Liver (tissue), 9 donors: ENCODE data around the gene HOXD11. TPM values are rescaled to one million over a fixed set of nuclear protein-coding genes. Genes with fewer than 3 reads are reported as not detected.

Experiments used
- DNase-seq: peaks from one replicate; pipeline ENCODE4 v3.0.0-alpha.2; 2017; ENCODE audit warnings: low spot score
- H3K27ac ChIP-seq, 2 donors: one replicate each; pipeline ENCODE4 v1.7.0; 2013; ENCODE audit warnings: inconsistent platforms in 2 of 2, low read length in 2 of 2, control low read depth in 1 of 2, low read depth in 1 of 2, mild to moderate bottlenecking in 1 of 2
- H3K27me3 ChIP-seq, 4 donors: one replicate each; pipeline versions ENCODE4 v1.6.1 to v1.7.0; 2013; ENCODE audit warnings: low read length in 3 of 4, inconsistent platforms in 1 of 4, mild to moderate bottlenecking in 1 of 4, moderate library complexity in 1 of 4; ENCODE audit not compliant: control insufficient read depth in 4 of 4, insufficient read depth in 4 of 4
- H3K36me3 ChIP-seq, 4 donors: one replicate each; pipeline versions ENCODE4 v1.6.1 to v1.7.0; 2013; ENCODE audit warnings: low read length in 3 of 4, mild to moderate bottlenecking in 3 of 4, low read depth in 1 of 4, moderate library complexity in 1 of 4; ENCODE audit not compliant: control insufficient read depth in 4 of 4, insufficient read depth in 3 of 4
- H3K4me1 ChIP-seq, 4 donors: one replicate each; pipeline versions ENCODE4 v1.6.1 to v1.7.0; 2013; ENCODE audit warnings: low read length in 3 of 4, mild to moderate bottlenecking in 3 of 4, moderate library complexity in 1 of 4; ENCODE audit not compliant: control insufficient read depth in 4 of 4, insufficient read depth in 4 of 4
- H3K4me3 ChIP-seq, 3 donors: one replicate each; pipeline versions ENCODE4 v1.6.1 to v1.7.0; 2013; ENCODE audit warnings: low read length in 3 of 3, control low read depth in 1 of 3, low read depth in 1 of 3, mild to moderate bottlenecking in 1 of 3
- H3K9ac ChIP-seq, 2 donors: one replicate each; pipeline ENCODE4 v1.7.0; 2013; ENCODE audit warnings: low read length in 2 of 2, mild to moderate bottlenecking in 2 of 2, moderate library complexity in 2 of 2, control low read depth in 1 of 2, low read depth in 1 of 2
- H3K9me3 ChIP-seq, 4 donors: one replicate each; pipeline versions ENCODE4 v1.6.1 to v1.7.0; 2013; ENCODE audit warnings: low read length in 3 of 4; ENCODE audit not compliant: control insufficient read depth in 4 of 4
- EGR1 ChIP-seq, 2 donors: IDR thresholded peaks; 2 replicates each; pipeline ENCODE4 v1.6.1; 2016 to 2018; ENCODE audit warnings: antibody characterized with exemption in 2 of 2, low read depth in 2 of 2
- FOXA1 ChIP-seq: IDR thresholded peaks from 2 replicates; pipeline ENCODE4 v1.6.1; 2016; ENCODE audit warnings: antibody characterized with exemption
- FOXA2 ChIP-seq: IDR thresholded peaks from 2 replicates; pipeline ENCODE4 v1.6.1; 2016; ENCODE audit warnings: antibody characterized with exemption
- GABPA ChIP-seq, 2 donors: IDR thresholded peaks in 1 of 2; conservative IDR thresholded peaks in 1 of 2; 2 replicates each; pipeline ENCODE4 v1.6.1; 2016; ENCODE audit warnings: antibody characterized with exemption in 2 of 2, mild to moderate bottlenecking in 1 of 2, moderate library complexity in 1 of 2
- HNF4A ChIP-seq, 2 donors: conservative IDR thresholded peaks; 2 replicates each; pipeline ENCODE4 v1.6.1; 2016; ENCODE audit warnings: antibody characterized with exemption in 2 of 2, mild to moderate bottlenecking in 2 of 2
- HNF4G ChIP-seq: IDR thresholded peaks from 2 replicates; pipeline ENCODE4 v1.6.1; 2016; ENCODE audit warnings: antibody characterized with exemption
- JUND ChIP-seq, 2 donors: IDR thresholded peaks; 2 replicates each; pipeline ENCODE4 v1.6.1; 2016; ENCODE audit warnings: antibody characterized with exemption in 2 of 2
- NR2F2 ChIP-seq: IDR thresholded peaks from 2 replicates; pipeline ENCODE4 v1.6.1; 2016; ENCODE audit warnings: antibody characterized with exemption
- RAD21 ChIP-seq, 2 donors: IDR thresholded peaks; 2 replicates each; pipeline ENCODE4 v1.6.1; 2016; ENCODE audit warnings: antibody characterized with exemption in 2 of 2, mild to moderate bottlenecking in 2 of 2
- RXRA ChIP-seq, 2 donors: IDR thresholded peaks; 2 replicates each; pipeline ENCODE4 v1.6.1; 2017 to 2018; ENCODE audit warnings: antibody characterized with exemption in 2 of 2, mild to moderate bottlenecking in 1 of 2
- SP1 ChIP-seq: IDR thresholded peaks from 2 replicates; pipeline ENCODE4 v1.6.1; 2018; ENCODE audit warnings: antibody characterized with exemption, mild to moderate bottlenecking
- TAF1 ChIP-seq: conservative IDR thresholded peaks from 2 replicates; pipeline ENCODE4 v1.6.1; 2016; ENCODE audit warnings: antibody characterized with exemption, mild to moderate bottlenecking
- YY1 ChIP-seq: IDR thresholded peaks from 2 replicates; pipeline ENCODE4 v1.6.1; 2016; ENCODE audit warnings: antibody characterized with exemption, mild to moderate bottlenecking
- WGBS: extraction: QIAGEN DNeasy Blood & Tissue Kit; methylation state at CpG from one replicate; pipeline ENCODE4 v1.1.7; 2013; 5-methylcytosine and 5-hydroxymethylcytosine counted together
- polyA plus RNA-seq, 2 donors: library from polyadenylated mRNA; stranded (reverse) in 1 of 2; unstranded in 1 of 2; fragments of 200-250 nt in 1 of 2; fragments of >200 nt in 1 of 2; fragmentation: Nextera tagmentation in 1 of 2; extraction: Ambion mirVana in 1 of 2; gene quantifications; one replicate each; pipeline versions ENCODE4 v1.2.1 to v1.2.3, GENCODE V29; 2013 to 2015
- total RNA-seq, 2 donors: library from RNA; depleted of rRNA; stranded (reverse); fragments of >200 nt; gene quantifications; one replicate each; pipeline ENCODE4 v1.2.3, GENCODE V29; 2014
- TF ChIP-seq, protein P1 (sequence below): IDR thresholded peaks from 2 replicates; pipeline ENCODE4 v1.6.1; 2016; ENCODE audit warnings: antibody characterized with exemption, mild to moderate bottlenecking
- TF ChIP-seq, protein P2 (sequence below): IDR thresholded peaks from 2 replicates; pipeline ENCODE4 v1.6.1; 2016; ENCODE audit warnings: antibody characterized with exemption
- TF ChIP-seq, protein P3 (sequence below): IDR thresholded peaks from 2 replicates; pipeline ENCODE4 v1.6.1; 2016; ENCODE audit warnings: antibody characterized with exemption
- TF ChIP-seq, protein P4 (sequence below): fragments of 150-350 bp; IDR thresholded peaks from 2 replicates; pipeline ENCODE4 v1.5.1; 2017; ENCODE audit warnings: improper control_type of control experiment, low read depth, low read length; ENCODE audit not compliant: missing input control
- TF ChIP-seq, protein P5 (sequence below): IDR thresholded peaks from 2 replicates; pipeline ENCODE4 v1.6.1; 2016; ENCODE audit warnings: antibody characterized with exemption
- donor health status: healthy.
- donor health status: healthy.
- donor health status: healthy.
- donor health status: healthy.
- donor health status: healthy.

Gene HOXD11
- total and polyA plus RNA-seq, 4 donors, result not detected

DNA sequence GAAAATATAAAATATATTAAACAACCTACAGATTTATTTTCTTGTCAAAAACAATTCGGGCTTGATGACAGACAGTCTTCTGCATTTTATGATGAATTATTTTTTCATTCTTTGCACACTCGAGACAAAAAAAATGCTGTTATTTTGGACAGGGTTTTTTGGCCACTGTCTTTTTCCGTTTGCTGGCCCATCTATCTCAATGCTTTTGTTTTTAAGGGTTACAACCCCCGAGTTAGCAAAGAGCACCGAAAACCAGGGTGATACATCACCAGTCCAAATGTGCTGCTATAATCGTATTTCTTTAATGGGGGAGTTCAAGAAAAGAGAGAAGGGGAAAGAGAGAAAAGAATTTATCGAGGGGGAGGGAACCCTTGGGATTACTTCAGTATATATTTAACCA lies 31.0 kb upstream of the HOXD11 start (continued):
- TF ChIP-seq, protein P1, sequence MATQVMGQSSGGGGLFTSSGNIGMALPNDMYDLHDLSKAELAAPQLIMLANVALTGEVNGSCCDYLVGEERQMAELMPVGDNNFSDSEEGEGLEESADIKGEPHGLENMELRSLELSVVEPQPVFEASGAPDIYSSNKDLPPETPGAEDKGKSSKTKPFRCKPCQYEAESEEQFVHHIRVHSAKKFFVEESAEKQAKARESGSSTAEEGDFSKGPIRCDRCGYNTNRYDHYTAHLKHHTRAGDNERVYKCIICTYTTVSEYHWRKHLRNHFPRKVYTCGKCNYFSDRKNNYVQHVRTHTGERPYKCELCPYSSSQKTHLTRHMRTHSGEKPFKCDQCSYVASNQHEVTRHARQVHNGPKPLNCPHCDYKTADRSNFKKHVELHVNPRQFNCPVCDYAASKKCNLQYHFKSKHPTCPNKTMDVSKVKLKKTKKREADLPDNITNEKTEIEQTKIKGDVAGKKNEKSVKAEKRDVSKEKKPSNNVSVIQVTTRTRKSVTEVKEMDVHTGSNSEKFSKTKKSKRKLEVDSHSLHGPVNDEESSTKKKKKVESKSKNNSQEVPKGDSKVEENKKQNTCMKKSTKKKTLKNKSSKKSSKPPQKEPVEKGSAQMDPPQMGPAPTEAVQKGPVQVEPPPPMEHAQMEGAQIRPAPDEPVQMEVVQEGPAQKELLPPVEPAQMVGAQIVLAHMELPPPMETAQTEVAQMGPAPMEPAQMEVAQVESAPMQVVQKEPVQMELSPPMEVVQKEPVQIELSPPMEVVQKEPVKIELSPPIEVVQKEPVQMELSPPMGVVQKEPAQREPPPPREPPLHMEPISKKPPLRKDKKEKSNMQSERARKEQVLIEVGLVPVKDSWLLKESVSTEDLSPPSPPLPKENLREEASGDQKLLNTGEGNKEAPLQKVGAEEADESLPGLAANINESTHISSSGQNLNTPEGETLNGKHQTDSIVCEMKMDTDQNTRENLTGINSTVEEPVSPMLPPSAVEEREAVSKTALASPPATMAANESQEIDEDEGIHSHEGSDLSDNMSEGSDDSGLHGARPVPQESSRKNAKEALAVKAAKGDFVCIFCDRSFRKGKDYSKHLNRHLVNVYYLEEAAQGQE, result no peak

DNA sequence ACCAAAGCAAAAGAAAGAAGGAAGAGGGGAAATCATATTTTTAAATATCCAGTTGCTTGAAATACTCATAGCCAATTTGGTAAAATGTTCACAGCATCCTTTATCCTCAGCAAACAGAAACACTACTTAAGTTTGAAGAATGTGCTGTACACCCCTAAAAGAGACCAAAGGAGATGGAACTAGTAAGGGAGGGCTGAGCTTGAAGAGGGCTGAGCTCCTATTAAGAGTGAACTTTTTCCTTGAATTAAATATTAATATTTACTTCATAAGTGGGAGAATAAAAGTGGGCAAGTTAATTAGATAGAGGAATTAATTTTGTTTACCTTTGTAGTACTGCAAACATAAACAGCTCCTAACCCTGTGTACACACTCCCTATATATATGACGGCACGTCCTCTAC lies 30.3 kb upstream of the HOXD11 start:
- H3K27ac ChIP-seq, result no peak overlapping the region
- WGBS, result 14% methylated on average over 2 of the region's 2 CpGs
- no peak for TF ChIP-seq GABPA (IDR thresholded peaks at IDR 0.05 in 1 of 2, conservative IDR thresholded peaks at IDR 0.05 in 1 of 2)
- no peak for TF ChIP-seq NR2F2
- TF ChIP-seq RAD21 (IDR thresholded peaks at IDR 0.05), result no peak
- no peak for TF ChIP-seq EGR1 (IDR thresholded peaks at IDR 0.05; ENCODE audit: low read depth in 2 of 2)
- no peak for TF ChIP-seq HNF4A (conservative IDR thresholded peaks at IDR 0.05)
- TF ChIP-seq, protein P2, sequence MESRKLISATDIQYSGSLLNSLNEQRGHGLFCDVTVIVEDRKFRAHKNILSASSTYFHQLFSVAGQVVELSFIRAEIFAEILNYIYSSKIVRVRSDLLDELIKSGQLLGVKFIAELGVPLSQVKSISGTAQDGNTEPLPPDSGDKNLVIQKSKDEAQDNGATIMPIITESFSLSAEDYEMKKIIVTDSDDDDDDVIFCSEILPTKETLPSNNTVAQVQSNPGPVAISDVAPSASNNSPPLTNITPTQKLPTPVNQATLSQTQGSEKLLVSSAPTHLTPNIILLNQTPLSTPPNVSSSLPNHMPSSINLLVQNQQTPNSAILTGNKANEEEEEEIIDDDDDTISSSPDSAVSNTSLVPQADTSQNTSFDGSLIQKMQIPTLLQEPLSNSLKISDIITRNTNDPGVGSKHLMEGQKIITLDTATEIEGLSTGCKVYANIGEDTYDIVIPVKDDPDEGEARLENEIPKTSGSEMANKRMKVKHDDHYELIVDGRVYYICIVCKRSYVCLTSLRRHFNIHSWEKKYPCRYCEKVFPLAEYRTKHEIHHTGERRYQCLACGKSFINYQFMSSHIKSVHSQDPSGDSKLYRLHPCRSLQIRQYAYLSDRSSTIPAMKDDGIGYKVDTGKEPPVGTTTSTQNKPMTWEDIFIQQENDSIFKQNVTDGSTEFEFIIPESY, result no peak
- TF ChIP-seq, protein P3, sequence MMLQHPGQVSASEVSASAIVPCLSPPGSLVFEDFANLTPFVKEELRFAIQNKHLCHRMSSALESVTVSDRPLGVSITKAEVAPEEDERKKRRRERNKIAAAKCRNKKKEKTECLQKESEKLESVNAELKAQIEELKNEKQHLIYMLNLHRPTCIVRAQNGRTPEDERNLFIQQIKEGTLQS, result no peak
- no peak for TF ChIP-seq TAF1
- TF ChIP-seq, protein P4, sequence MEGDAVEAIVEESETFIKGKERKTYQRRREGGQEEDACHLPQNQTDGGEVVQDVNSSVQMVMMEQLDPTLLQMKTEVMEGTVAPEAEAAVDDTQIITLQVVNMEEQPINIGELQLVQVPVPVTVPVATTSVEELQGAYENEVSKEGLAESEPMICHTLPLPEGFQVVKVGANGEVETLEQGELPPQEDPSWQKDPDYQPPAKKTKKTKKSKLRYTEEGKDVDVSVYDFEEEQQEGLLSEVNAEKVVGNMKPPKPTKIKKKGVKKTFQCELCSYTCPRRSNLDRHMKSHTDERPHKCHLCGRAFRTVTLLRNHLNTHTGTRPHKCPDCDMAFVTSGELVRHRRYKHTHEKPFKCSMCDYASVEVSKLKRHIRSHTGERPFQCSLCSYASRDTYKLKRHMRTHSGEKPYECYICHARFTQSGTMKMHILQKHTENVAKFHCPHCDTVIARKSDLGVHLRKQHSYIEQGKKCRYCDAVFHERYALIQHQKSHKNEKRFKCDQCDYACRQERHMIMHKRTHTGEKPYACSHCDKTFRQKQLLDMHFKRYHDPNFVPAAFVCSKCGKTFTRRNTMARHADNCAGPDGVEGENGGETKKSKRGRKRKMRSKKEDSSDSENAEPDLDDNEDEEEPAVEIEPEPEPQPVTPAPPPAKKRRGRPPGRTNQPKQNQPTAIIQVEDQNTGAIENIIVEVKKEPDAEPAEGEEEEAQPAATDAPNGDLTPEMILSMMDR, result no peak
- TF ChIP-seq FOXA2, result no peak
- no peak for TF ChIP-seq RXRA (IDR thresholded peaks at IDR 0.05)
- no peak for TF ChIP-seq JUND (IDR thresholded peaks at IDR 0.05)
- TF ChIP-seq, protein P5, sequence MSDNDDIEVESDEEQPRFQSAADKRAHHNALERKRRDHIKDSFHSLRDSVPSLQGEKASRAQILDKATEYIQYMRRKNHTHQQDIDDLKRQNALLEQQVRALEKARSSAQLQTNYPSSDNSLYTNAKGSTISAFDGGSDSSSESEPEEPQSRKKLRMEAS, result no peak
- TF ChIP-seq, protein P1, result no peak
- TF ChIP-seq FOXA1, result no peak
- TF ChIP-seq HNF4G, result no peak
- TF ChIP-seq YY1, result no peak
- no peak for TF ChIP-seq SP1
- H3K36me3 ChIP-seq, result no peaks in the 10 kb centered on the region
- H3K9ac ChIP-seq, result no peak overlapping the region
- H3K9me3 ChIP-seq, result peaks cover 0 to 14% (median 3%) of the 10 kb centered on the region in 4 donors
- peaks cover 2 to 61% (median 34%) of the 10 kb centered on the region in 4 donors for H3K27me3 ChIP-seq
- no peak overlapping the region for H3K4me3 ChIP-seq
- no peak for DNase-seq
- peaks cover 0 to 16% (median 4%) of the 10 kb centered on the region in 4 donors for H3K4me1 ChIP-seq
